Measurements from ENCODE around the gene ATOX1. TPM values are rescaled to one million over a fixed set of nuclear protein-coding genes. Genes with fewer than 3 reads are reported as not detected.
"Not testable (repeated sequence)": the region's sequence is repeated elsewhere in the genome, so short reads cannot be mapped to it uniquely, and the experiment has no call there.

The ATOX1 gene
- total RNA-seq, 1 donor from 2014 or later, result 265 TPM

DNA sequence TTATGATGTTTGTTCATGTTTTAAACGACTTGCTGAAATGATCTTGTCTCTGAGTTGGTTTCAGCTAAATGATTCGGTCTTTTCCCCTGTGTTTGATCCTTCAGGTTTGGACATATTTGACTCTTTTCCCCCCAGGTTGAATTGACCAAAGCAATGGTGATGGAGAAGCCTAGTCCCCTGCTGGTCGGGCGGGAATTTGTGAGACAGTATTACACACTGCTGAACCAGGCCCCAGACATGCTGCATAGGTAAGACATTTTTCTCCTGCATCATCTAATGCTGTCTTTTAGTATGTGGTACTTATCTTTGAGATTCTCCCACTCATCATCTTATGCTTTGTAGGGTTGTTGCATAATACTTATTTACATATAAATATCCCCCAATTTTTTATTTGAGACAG is 28.0 kb upstream of the ATOX1 start:
- no peak overlapping the region for H3K9ac ChIP-seq (ENCODE audit: low read length)
- no peak for TF ChIP-seq EZH2 (IDR thresholded peaks at IDR 0.05; ENCODE audit: insufficient read depth, low read length)
- TF ChIP-seq, protein P1, sequence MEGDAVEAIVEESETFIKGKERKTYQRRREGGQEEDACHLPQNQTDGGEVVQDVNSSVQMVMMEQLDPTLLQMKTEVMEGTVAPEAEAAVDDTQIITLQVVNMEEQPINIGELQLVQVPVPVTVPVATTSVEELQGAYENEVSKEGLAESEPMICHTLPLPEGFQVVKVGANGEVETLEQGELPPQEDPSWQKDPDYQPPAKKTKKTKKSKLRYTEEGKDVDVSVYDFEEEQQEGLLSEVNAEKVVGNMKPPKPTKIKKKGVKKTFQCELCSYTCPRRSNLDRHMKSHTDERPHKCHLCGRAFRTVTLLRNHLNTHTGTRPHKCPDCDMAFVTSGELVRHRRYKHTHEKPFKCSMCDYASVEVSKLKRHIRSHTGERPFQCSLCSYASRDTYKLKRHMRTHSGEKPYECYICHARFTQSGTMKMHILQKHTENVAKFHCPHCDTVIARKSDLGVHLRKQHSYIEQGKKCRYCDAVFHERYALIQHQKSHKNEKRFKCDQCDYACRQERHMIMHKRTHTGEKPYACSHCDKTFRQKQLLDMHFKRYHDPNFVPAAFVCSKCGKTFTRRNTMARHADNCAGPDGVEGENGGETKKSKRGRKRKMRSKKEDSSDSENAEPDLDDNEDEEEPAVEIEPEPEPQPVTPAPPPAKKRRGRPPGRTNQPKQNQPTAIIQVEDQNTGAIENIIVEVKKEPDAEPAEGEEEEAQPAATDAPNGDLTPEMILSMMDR (IDR thresholded peaks at IDR 0.05; ENCODE audit: insufficient read depth, low read depth, low read length), result no peak
- no peak overlapping the region for H3K27ac ChIP-seq (ENCODE audit: low read depth, low read length)
- H2AFZ ChIP-seq (ENCODE audit: low read depth, low read length), result no peak overlapping the region
- DNase-seq (ENCODE audit: low read depth) (no peak), FAIRE-seq (no peak)
- H3K4me1 Mint-ChIP-seq (ENCODE audit: low read depth, unreplicated experiment), result peaks cover 21% of the 10 kb centered on the region
- H3K4me3 ChIP-seq (ENCODE audit: insufficient read depth, low read depth, low read length), result no peak overlapping the region
- no peaks in the 10 kb centered on the region for H3K9me3 Mint-ChIP-seq (ENCODE audit: unreplicated experiment)
- H3K9me3 ChIP-seq (ENCODE audit: insufficient read depth, low read depth, low read length), result no peaks in the 10 kb centered on the region
- H3K27me3 ChIP-seq (ENCODE audit: insufficient read depth, low read length), result no peaks in the 10 kb centered on the region
- H3K27ac Mint-ChIP-seq (ENCODE audit: unreplicated experiment), result no peak overlapping the region
- H3K4me2 ChIP-seq (ENCODE audit: low read length), result no peak overlapping the region
- H3K79me2 ChIP-seq (ENCODE audit: insufficient read depth, low read length), result peaks cover 99% of the 10 kb centered on the region
- peaks cover 13% of the 10 kb centered on the region for H3K36me3 Mint-ChIP-seq (ENCODE audit: low read depth, unreplicated experiment)
- H3K27me3 Mint-ChIP-seq (ENCODE audit: low read depth, unreplicated experiment), result no peaks in the 10 kb centered on the region
- peaks cover 91% of the 10 kb centered on the region for H4K20me1 ChIP-seq (ENCODE audit: insufficient read depth, low read length)
- H3K4me1 ChIP-seq (ENCODE audit: insufficient read depth, low read length), result no peaks in the 10 kb centered on the region
- H3K4me3 Mint-ChIP-seq (ENCODE audit: unreplicated experiment), result no peak overlapping the region
- peaks cover 34% of the 10 kb centered on the region for H3K36me3 ChIP-seq (ENCODE audit: insufficient read depth, low read length)

DNA sequence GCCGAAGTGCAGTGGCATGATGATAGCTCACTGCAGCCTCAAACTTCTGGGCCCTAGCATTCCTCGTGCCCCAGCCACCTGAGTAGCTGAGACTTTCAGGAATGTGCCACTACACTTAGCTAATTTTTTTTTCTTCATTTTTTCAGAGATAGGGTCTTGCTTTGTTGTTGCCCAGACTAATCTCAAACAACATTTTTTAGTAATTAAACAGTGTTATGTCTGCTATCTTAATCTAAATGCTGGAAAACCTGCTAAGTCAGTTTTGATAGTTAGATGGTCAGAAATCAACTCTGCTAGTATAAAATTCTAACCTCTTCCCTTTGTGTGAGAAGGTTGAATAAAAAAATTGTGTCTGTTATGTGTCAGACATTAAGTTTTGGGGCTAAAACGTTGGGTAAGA is 25.7 kb upstream of the ATOX1 start:
- Histone ChIP-seq H3K4me3 (ENCODE audit: insufficient read depth, low read depth, low read length) (no peak overlapping the region), H3K27me3 (ENCODE audit: insufficient read depth, low read length) (no peaks in the 10 kb centered on the region), H3K4me1 (ENCODE audit: insufficient read depth, low read length) (no peaks in the 10 kb centered on the region), H3K27ac (ENCODE audit: low read depth, low read length) (no peak overlapping the region), H3K9ac (ENCODE audit: low read length) (no peak overlapping the region), H4K20me1 (ENCODE audit: insufficient read depth, low read length) (peaks cover 97% of the 10 kb centered on the region), H3K79me2 (ENCODE audit: insufficient read depth, low read length) (peaks cover 100% of the 10 kb centered on the region), H3K4me2 (ENCODE audit: low read length) (no peak overlapping the region), H3K9me3 (ENCODE audit: insufficient read depth, low read depth, low read length) (no peaks in the 10 kb centered on the region), H3K36me3 (ENCODE audit: insufficient read depth, low read length) (peaks cover 13% of the 10 kb centered on the region), H2AFZ (ENCODE audit: low read depth, low read length) (no peak overlapping the region)
- TF ChIP-seq, protein P1 (IDR thresholded peaks at IDR 0.05; ENCODE audit: insufficient read depth, low read depth, low read length), result no peak
- no peak for TF ChIP-seq EZH2 (IDR thresholded peaks at IDR 0.05; ENCODE audit: insufficient read depth, low read length)
- no peak for FAIRE-seq
- no peak for DNase-seq (ENCODE audit: low read depth)
- H3K4me1 Mint-ChIP-seq (ENCODE audit: low read depth, unreplicated experiment), result peaks cover 30% of the 10 kb centered on the region
- H3K27ac Mint-ChIP-seq (ENCODE audit: unreplicated experiment), result no peak overlapping the region
- H3K9me3 Mint-ChIP-seq (ENCODE audit: unreplicated experiment), result no peaks in the 10 kb centered on the region
- H3K4me3 Mint-ChIP-seq (ENCODE audit: unreplicated experiment), result no peak overlapping the region
- peaks cover 5% of the 10 kb centered on the region for H3K36me3 Mint-ChIP-seq (ENCODE audit: low read depth, unreplicated experiment)
- H3K27me3 Mint-ChIP-seq (ENCODE audit: low read depth, unreplicated experiment), result no peaks in the 10 kb centered on the region

DNA sequence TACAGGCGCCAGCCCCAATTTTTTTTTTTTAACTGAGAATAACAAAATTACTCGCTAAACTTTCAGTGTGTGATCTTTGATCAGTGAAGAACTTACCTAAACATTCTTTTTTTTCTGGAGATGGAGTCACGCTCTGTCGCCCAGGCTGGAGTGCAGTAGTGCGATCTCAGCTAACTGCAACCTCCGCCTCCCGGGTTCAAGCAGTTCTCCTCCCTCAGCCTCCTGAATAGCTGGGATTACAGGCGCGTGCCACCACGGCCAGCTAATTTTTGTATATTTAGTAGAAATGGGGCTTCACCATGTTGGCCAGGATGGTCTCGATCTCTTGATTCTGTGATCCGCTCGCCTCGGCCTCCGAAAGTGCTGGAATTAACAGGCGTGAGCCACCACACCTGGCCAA is 25.2 kb upstream of the ATOX1 start:
- H3K27me3 ChIP-seq (ENCODE audit: insufficient read depth, low read length); H3K36me3 Mint-ChIP-seq (ENCODE audit: low read depth, unreplicated experiment); H3K9me3 ChIP-seq (ENCODE audit: insufficient read depth, low read depth, low read length); H3K4me1 ChIP-seq (ENCODE audit: insufficient read depth, low read length); H3K4me3 Mint-ChIP-seq (ENCODE audit: unreplicated experiment); DNase-seq (ENCODE audit: low read depth); FAIRE-seq; H2AFZ ChIP-seq (ENCODE audit: low read depth, low read length); H3K27ac ChIP-seq (ENCODE audit: low read depth, low read length); H3K9ac ChIP-seq (ENCODE audit: low read length); H3K4me2 ChIP-seq (ENCODE audit: low read length); H3K27me3 Mint-ChIP-seq (ENCODE audit: low read depth, unreplicated experiment); H3K27ac Mint-ChIP-seq (ENCODE audit: unreplicated experiment); H3K4me3 ChIP-seq (ENCODE audit: insufficient read depth, low read depth, low read length); H3K9me3 Mint-ChIP-seq (ENCODE audit: unreplicated experiment): not testable (repeated sequence)
- Histone ChIP-seq H3K36me3 (ENCODE audit: insufficient read depth, low read length) (peaks cover 10% of the 10 kb centered on the region), H3K79me2 (ENCODE audit: insufficient read depth, low read length) (peaks cover 100% of the 10 kb centered on the region), H4K20me1 (ENCODE audit: insufficient read depth, low read length) (peaks cover 97% of the 10 kb centered on the region)
- peaks cover 33% of the 10 kb centered on the region for H3K4me1 Mint-ChIP-seq (ENCODE audit: low read depth, unreplicated experiment)
